ENCODE data around the gene ARHGAP44.
A peak's percentile ranks its signal among the peaks of the same experiment; 100 is the strongest.

ARHGAP44 gene, protein sequence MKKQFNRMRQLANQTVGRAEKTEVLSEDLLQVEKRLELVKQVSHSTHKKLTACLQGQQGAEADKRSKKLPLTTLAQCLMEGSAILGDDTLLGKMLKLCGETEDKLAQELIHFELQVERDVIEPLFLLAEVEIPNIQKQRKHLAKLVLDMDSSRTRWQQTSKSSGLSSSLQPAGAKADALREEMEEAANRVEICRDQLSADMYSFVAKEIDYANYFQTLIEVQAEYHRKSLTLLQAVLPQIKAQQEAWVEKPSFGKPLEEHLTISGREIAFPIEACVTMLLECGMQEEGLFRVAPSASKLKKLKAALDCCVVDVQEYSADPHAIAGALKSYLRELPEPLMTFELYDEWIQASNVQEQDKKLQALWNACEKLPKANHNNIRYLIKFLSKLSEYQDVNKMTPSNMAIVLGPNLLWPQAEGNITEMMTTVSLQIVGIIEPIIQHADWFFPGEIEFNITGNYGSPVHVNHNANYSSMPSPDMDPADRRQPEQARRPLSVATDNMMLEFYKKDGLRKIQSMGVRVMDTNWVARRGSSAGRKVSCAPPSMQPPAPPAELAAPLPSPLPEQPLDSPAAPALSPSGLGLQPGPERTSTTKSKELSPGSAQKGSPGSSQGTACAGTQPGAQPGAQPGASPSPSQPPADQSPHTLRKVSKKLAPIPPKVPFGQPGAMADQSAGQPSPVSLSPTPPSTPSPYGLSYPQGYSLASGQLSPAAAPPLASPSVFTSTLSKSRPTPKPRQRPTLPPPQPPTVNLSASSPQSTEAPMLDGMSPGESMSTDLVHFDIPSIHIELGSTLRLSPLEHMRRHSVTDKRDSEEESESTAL

DNA sequence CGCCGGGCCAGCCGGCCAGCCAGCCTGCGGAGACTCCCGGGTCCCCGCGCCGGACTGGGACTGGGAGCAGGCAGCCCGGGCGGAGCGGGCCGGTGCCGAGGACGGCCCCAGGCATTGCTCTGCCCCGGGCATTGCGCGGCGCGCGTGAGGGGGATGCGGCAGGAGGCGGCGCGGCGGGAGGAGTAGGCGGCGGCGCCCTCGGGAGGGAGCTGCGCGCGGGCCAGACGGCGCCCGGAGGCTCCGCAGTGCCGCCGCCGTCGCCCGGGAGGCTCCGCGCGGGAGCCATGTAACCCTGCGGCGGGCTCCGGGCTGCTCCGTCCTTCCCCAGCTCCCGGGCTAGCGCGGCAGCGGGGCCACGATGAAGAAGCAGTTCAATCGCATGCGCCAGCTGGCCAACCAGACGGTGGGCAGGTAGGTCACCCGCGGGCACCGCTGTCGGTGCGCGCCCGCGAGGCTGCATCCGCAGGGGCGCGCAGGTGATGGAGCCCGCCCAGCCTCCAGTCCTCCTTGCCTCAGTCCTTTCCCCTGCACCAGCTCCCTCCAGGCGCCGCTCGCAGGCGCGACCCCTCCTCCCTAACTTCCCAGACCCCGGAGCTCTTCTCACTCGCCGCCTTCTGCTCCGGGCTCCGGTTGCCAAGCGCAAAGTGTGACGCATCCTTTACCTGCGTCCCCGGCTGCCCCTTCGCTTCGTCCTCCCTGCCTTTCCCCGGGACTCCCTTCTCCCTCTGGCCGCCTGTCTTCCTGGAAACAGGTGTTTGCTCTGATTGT is at the start of gene ARHGAP44:
Gene ARHGAP44 (plus strand): TSS at position 18 of the 768 bp plus-strand sequence. CDS start 341 bp downstream, at position 359.
- peak; percentile 65 for DNase-seq (ENCODE audit: low read depth)

DNA sequence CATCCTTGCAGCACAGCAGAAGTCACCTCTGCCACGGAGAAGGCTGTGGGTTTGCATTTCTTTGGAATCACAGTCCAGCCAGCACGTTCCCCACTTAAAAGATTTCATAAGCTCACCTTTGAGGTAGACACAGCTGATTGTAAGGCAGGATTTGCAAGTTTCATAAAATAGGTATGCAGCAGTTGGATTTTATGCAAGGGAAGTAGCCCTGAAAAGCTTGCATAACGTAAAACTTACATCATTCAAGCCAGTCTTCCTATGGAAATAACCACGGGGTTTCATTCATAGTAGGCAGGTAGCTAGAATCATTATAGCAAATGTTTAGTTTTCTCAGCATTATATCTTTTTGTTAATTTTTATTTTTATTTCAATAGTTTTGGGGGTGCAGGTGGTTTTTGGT is 49.8 kb upstream of the ARHGAP44 start:
- no peak for DNase-seq (ENCODE audit: low read depth)

DNA sequence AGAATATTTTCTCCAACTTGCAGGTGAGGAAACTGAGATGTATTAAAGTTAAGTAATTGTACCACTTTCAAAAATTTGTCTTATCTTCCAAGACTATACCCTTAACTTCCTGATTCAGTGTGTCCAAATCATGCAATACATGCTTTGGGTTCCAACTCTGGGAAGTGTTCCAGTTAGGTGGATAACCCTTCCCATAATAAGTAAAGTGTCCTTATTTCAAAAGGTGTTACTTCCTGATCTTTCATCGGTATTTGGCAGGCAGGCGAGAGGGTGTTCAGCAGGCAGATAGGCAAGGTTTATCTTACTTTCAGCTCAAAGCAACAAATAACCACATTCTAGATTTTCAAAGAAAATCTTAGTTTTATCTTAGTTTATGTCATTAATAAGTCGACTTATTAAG is 46.3 kb upstream of the ARHGAP44 start:
- no peak for DNase-seq (ENCODE audit: low read depth)

DNA sequence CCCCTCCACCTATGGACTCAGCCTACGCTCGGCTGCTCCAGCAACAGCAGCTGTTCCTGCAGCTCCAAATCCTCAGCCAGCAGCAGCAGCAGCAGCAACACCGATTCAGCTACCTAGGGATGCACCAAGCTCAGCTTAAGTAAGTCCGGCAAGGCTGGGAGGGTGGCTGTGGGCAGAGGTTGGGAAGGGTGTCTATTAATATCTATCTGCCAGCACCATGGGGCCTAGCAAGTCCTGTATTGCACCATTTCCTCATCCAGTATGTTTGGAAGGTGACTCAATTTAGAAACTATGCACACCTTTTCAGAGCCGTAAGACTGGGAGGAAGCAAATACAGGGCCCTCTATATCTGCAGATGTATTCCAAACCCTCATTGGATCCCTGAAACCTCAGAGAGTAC is 45.0 kb upstream of the ARHGAP44 start:
- peak; percentile 57 for DNase-seq (ENCODE audit: low read depth)

DNA sequence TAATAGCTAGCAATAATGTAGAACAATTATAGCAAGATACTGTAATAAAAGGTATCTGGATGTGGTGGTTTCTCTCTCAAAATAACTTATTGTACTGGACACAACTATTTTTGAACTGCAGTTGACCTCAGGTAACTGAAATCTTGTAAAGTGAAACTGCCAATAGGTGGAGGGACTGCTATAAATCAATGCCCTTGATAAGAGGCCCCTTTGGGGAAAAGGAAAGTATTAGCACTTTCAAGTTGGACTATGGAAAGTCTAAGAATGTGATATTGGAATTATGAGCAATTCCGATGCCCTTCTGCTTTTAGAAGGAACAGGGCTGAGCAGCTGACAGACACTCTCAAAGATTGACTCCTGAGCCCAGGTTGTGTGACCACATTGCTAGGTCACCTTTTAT is 44.5 kb upstream of the ARHGAP44 start:
- DNase-seq (ENCODE audit: low read depth) = no peak

DNA sequence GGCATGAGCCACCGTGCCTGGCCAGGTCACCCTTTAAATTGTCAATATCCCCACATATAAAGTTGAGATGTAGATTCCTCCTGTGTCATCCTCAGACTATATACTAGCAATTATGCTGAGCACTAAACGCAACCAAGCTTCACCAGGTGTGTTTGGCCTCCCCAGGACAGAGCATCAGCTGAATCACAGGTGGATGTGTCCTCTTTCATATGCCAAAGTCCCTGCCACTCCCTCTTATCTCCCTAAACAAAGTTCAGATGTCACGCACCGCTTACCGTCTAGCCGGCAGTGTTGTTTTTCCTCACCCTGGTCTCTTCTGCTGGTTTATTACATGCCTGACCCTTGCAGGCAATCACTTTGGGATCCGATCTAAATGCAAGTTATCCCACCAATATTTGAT is 43.8 kb upstream of the ARHGAP44 start:
- no peak for DNase-seq (ENCODE audit: low read depth)

DNA sequence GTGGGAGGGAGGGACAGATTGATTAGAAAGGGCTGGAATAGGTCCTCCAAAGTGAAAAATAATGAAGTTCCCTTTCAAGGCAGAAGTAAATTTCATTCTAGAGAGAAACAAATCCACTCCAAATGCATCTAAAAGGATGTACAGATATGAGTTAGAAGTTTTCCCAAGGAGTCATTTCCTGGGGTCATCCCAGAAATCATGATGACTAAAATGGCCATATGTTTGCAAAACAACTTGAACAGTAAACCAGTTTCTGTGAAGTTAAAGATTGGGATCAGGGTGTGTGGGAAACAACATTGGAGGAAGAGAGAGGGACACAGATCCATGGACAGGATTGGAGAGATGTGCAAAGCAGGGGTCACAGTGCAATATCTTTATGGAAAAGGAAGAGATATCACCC is 32.5 kb upstream of the ARHGAP44 start:
- DNase-seq (ENCODE audit: low read depth) = peak; percentile 80

DNA sequence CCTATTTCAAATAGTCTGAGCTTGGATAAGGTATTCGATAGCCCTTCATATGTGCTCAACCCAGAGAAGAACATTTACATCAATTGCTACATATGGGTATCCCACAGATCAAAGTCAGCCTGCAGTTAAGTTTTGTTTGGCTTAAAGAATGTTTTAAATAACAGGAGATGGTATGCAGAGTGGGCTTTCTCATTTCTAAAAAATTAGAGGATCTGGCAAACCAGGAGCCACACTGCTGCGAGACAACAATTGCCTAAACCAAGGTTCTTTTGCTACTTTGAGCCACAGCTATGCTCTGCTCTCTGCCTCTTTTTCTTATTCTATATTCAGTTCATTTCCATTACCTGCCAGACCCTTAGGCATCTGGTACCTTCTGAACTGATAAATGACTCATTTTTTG is 30.2 kb upstream of the ARHGAP44 start:
- peak; percentile 36 for DNase-seq (ENCODE audit: low read depth)

DNA sequence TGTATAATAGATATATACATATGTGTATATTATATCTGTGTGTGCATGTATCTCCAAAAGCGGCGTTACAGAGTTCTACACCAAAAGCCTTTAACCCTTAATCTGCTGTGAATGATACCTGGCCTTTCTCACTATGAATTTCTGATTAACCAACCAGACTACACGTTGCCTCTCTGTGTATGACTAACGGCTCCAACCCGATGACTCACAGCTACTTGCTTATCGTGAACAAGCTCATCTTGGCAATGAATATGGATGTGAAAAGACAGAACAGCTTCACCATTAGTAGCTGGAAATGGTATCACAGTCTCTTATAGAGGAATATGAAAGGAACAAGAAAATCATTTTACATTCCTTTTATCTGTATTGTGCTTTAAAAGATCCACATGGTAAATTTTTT is 23.8 kb upstream of the ARHGAP44 start:
- peak; percentile 88 for DNase-seq (ENCODE audit: low read depth)

DNA sequence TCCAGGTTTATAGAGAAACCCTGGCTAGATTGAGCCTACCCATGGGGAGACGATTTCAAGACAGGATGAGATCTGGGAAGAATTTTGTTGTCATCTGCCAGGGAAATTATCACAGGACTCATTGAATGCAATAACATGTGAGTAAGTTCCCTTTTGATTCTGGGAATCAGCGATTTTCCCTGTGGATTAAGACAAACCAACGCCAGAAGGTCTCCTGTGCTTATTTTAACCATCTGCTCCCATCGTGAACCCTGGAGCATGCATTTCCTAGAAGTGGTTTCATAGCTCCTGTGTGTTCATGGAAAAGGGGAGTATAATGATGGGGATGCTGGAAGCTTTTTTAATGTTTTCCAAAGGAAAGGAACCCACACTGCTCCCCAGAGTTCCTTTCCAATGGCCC is 21.0 kb upstream of the ARHGAP44 start:
- no peak for DNase-seq (ENCODE audit: low read depth)

DNA sequence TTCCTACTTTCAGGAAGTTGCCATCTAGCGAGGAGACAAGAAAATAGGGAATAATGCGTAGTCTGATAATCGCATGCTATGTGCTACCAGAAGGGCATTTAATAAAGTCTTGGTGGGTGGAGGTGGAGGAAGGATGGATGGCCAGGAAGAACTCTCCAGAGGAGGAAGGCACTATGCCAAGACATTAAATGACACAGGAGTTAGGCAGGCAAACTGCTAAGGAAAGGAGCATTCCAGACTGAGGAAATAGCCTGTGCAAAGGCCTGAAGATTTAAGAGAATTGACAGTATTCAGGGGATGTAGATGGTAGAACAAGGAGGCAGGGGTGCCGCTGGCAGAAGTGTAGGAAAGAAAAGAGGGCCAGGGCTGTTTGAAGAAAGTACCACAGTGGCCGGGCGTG is 19.3 kb upstream of the ARHGAP44 start:
- peak; percentile 73 for DNase-seq (ENCODE audit: low read depth)

DNA sequence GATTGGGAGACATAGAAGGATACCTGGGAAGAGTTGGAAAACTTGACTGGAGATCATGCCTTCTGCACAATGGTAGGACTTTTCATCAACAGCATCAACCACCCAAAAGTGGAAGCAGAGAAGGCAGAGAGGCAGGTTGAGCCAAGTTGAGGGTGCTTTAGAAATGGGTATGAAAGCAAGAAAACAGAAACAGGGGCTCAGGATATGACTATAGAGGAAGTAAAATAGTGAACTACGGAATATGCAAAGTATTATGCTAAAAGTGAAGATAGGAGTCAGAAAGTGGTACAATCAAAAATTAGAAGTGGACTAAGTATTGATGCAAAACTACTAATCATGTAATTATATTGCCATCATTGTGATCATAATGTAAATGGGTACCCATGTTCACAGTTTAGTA is 16.1 kb upstream of the ARHGAP44 start:
- no peak for DNase-seq (ENCODE audit: low read depth)

DNA sequence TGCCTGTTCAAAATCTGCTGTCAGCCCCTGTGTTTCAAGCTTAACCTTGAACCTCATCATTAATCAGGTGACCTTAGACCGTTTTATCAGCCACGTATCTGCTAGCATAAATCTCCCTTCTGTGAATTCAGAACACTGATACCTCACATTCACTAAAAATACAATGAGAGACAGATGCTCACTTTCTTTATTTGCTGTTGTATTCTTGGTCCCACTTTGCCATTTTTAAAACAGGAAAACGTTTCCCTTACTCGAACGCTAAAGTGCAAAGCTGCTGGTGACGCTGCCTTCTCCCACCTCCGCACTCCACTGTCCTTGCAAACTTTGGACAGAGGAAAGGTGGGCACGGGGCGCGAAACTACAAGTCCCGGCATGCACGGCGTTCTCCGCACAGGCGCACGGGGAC is 220 bp upstream of the ARHGAP44 start:
- no peak for DNase-seq (ENCODE audit: low read depth)

DNA sequence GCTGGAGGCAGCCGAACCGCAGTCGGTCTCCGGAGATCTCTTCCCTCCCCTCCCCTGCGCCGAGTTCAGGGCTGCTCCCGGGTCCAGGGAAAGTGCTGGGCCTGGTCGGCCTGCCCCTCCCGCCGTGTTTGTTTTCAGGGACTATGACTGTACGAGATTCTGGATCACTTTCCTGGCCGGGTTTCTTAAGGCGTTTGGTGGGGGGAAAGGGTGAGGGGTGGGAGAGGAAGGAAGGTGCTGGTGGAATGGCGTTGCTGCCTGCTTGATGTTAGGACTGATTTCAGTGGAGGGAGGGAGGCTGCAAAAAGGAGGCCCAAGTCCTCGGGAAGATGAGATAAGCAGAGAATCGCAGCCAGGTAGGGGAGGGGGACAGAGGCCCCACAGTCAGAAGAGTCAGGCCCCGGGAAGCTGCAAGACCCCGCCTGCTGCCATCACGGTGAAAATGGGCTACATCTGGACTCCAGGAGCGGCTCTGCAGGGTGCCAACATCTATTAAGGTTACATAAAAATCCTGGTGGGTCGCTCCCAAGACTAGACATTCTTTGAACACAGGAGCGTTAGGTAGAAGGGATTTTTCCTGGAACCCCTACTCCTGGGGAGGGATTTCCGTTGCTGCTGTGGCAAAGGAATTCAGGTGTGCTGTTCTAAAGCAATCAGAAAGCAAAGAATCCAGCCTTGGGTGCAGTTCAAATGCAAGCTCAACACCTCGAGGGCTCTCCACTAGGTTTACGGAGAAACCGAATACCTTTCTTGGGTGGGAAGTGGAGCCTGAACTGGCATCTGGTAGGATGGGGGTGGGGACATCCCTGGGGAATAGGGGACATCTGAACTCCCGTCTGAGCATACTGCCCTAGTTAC is 1.2 kb downstream of the ARHGAP44 start:
- no peak for DNase-seq (ENCODE audit: low read depth)

DNA sequence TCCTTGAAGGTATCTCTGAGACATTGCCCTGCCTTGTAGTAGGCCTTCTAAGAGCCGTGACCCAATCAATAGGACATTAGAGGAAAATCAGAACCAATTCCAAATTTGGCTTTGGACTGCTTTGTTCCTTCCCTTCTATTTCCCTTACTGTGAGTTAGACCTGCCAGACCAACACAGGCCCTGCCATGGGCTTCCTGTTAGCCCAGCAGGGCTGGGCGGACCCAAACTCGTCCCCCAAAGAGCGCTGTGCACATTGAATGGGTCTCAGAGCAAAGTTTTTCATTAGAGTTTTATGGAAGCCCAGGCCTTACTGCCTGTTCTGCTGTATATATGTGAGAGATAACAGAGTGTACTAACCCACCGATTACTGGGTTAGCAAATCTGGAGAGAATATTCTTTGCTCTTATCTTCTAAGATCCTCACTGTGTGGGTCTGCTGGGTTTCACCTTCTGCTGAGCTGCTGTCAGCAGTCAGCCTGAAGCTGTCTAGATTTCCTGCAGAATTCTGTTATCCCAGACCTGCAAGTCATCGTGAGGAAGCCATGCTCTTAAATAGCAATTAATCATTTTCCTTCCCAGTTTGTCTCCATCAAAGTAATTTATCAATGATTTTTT is 5.7 kb downstream of the ARHGAP44 start:
- no peak for DNase-seq (ENCODE audit: low read depth)

DNA sequence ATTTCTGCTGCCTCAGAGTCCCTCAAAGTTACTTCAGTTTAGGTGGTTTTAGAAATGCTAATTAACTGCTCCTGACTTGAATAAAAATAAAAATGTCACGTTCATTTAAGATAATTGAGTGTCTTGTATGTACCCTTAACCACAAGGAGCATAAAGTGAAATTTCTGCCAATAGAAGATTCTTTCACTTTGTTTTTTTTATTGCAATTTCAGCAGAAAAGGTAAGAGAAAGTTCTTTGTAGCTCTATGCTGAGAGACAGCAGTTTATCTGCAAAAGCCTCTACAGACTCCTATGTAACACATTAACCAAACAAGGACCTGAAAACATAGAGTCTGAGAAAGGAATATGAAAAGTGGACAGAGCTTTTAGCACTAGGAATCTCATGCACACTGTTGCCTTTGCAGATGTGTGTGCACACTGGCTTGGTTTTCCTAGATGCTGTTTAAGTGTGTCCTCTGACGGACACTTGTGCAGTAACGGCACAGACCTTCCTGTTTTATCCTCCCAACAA is 11.6 kb downstream of the ARHGAP44 start:
- no peak for DNase-seq (ENCODE audit: low read depth)

DNA sequence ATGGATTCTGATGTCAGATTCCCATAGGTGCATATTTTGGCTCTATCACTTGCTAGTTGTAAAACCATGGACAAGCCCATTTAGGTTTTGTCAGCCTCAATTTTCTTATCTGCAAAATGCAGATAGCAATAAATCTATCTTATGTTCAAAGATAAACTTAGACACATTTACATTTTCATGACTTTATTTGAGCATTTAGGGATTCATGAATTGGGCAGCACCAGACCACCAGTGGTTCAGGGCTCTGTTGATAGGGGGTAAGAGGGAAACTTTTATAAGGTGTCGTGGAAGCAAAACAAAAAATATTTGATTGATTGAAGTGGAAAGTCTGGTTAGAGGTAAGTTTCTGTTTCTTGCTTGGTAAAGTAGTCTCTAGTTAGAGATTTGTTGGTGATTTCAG is 17.3 kb downstream of the ARHGAP44 start:
- no peak for DNase-seq (ENCODE audit: low read depth)

DNA sequence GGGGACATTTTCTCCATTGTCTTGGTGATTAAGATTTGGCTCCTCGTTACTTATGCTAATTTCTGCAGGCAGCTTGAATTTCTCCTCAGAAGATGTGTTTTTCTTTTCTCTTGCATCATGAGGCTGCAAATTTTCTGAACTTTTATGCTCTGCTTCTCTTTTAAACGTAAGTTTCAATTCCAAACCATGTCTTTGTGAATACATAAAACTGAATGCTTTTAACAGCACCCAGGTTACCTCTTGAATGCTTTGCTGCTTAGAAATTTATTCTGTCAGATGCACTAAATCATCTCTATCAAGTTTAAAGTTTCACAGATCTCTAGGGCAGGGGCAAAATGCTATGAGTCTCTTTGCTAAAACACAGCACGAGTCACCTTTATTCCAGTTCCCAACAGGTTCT is 19.4 kb downstream of the ARHGAP44 start:
- no peak for DNase-seq (ENCODE audit: low read depth)

DNA sequence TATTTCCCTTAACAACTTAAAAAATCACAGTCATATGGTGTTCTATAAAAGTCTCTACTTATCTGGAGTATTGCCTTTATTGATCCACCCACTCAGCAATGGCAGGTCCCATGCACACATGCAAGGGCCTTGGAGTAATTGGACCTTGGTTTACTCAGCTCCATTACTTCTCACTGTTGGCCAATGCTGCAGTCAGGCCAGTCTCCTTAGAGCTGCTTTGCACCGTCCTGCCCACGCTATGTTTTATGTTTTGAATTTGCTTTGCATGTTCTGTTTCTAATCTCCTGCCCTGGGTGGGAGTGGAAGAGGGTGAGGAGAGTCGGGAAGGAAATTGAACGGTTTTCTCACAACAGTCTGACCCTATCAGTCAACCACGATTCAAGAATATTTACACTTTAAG is 23.6 kb downstream of the ARHGAP44 start:
- DNase-seq (ENCODE audit: low read depth) = no peak

DNA sequence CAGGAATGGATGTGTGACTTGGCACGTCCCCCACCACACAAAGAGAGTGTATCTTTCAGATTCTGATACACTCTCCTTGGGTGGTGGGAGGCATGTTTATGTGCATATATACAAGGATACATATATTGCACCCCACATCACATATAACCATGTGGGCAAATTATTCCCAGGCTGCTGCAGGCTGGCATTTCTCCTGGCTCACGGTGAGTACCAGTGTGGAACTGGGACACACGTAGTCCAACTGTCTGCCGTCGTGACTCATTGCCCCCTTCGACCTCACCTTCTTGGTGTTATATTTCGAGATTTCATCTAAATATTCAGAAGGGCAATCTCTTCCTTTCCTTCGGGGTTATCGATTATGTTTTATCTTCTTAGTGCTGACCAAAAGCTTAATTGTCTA is 24.4 kb downstream of the ARHGAP44 start:
- no peak for DNase-seq (ENCODE audit: low read depth)

DNA sequence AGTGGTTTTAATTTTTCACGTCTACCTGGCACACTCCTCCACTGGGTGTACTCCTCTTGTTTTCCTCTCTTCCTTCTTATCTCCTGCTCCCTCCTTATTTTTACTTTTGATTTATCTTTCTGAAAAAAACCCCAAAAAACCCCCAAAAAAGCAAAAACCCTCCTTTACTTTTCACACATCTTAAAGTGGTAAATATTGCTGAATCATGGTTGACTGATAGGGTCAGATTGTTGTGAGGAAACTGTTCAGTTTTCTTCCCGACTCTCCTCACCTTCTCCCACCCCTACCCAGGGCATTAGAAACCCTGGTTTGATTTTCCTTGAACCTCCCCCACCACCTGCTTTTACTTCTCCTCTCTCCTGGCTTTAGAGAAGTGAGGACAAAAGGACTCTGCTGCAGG is 25.4 kb downstream of the ARHGAP44 start:
- no peak for DNase-seq (ENCODE audit: low read depth)
